ENCODE results near the gene ALDH1A2.

The ALDH1A2 gene

GRCh38 chr15:58110999-58111717 is 45.6 kb upstream of the ALDH1A2 start:
- Histone ChIP-seq H3K4me1 (ENCODE audit: insufficient read depth, poor library complexity, severe bottlenecking) (no peaks in the 10 kb centered on the region), H3K27ac (ENCODE audit: poor library complexity, severe bottlenecking) (no peak overlapping the region)
- DNase-seq (ENCODE audit: low spot score): no peak

GRCh38 chr15:58109419-58109818 is 43.9 kb upstream of the ALDH1A2 start:
- Histone ChIP-seq H3K36me3 (ENCODE audit: low read depth) (no peaks in the 10 kb centered on the region), H3K27me3 (ENCODE audit: insufficient read depth, poor library complexity, severe bottlenecking) (no peaks in the 10 kb centered on the region), H3K27ac (ENCODE audit: poor library complexity, severe bottlenecking) (no peak overlapping the region), H3K9me3 (ENCODE audit: severe bottlenecking) (no peaks in the 10 kb centered on the region), H3K4me3 (ENCODE audit: severe bottlenecking) (no peak overlapping the region), H3K4me1 (ENCODE audit: insufficient read depth, poor library complexity, severe bottlenecking) (no peaks in the 10 kb centered on the region)
- ATAC-seq (ENCODE audit: low read depth) (no peak), DNase-seq (ENCODE audit: low spot score) (no peak)
- TF ChIP-seq CTCF (IDR thresholded peaks at IDR 0.05; ENCODE audit: poor library complexity, severe bottlenecking): no peak

More at GRCh38 chr15:58110999-58111717, 45.6 kb upstream of the ALDH1A2 start:
- Histone ChIP-seq H3K9me3 (ENCODE audit: severe bottlenecking) (no peaks in the 10 kb centered on the region), H3K27me3 (ENCODE audit: insufficient read depth, poor library complexity, severe bottlenecking) (no peaks in the 10 kb centered on the region), H3K4me3 (ENCODE audit: severe bottlenecking) (no peak overlapping the region), H3K36me3 (ENCODE audit: low read depth) (no peaks in the 10 kb centered on the region)
- no peak for TF ChIP-seq CTCF (IDR thresholded peaks at IDR 0.05; ENCODE audit: poor library complexity, severe bottlenecking)
- no peak for ATAC-seq (ENCODE audit: low read depth)

GRCh38 chr15:58108117-58108516 is 42.6 kb upstream of the ALDH1A2 start:
- Histone ChIP-seq H3K27me3 (ENCODE audit: insufficient read depth, poor library complexity, severe bottlenecking) (no peaks in the 10 kb centered on the region), H3K4me1 (ENCODE audit: insufficient read depth, poor library complexity, severe bottlenecking) (no peaks in the 10 kb centered on the region), H3K27ac (ENCODE audit: poor library complexity, severe bottlenecking) (no peak overlapping the region), H3K4me3 (ENCODE audit: severe bottlenecking) (no peak overlapping the region), H3K36me3 (ENCODE audit: low read depth) (no peaks in the 10 kb centered on the region), H3K9me3 (ENCODE audit: severe bottlenecking) (no peaks in the 10 kb centered on the region)
- DNase-seq (ENCODE audit: low spot score): no peak
- TF ChIP-seq CTCF (IDR thresholded peaks at IDR 0.05; ENCODE audit: poor library complexity, severe bottlenecking): no peak
- ATAC-seq (ENCODE audit: low read depth): no peak

GRCh38 chr15:58103482-58103881 is 38.0 kb upstream of the ALDH1A2 start:
- DNase-seq (ENCODE audit: low spot score) (no peak), ATAC-seq (ENCODE audit: low read depth) (no peak)
- Histone ChIP-seq H3K4me1 (ENCODE audit: insufficient read depth, poor library complexity, severe bottlenecking) (no peaks in the 10 kb centered on the region), H3K36me3 (ENCODE audit: low read depth) (no peaks in the 10 kb centered on the region), H3K27ac (ENCODE audit: poor library complexity, severe bottlenecking) (no peak overlapping the region), H3K4me3 (ENCODE audit: severe bottlenecking) (no peak overlapping the region), H3K9me3 (ENCODE audit: severe bottlenecking) (no peaks in the 10 kb centered on the region), H3K27me3 (ENCODE audit: insufficient read depth, poor library complexity, severe bottlenecking) (peaks cover 16% of the 10 kb centered on the region)
- no peak for TF ChIP-seq CTCF (IDR thresholded peaks at IDR 0.05; ENCODE audit: poor library complexity, severe bottlenecking)

- no peak for TF ChIP-seq CTCF (IDR thresholded peaks at IDR 0.05; ENCODE audit: poor library complexity, severe bottlenecking)
- no peaks in the 10 kb centered on the region for H3K9me3 ChIP-seq (ENCODE audit: severe bottlenecking)
- peaks cover 22% of the 10 kb centered on the region for H3K27me3 ChIP-seq (ENCODE audit: insufficient read depth, poor library complexity, severe bottlenecking)
- DNase-seq (ENCODE audit: low spot score): no peak
- H3K4me3 ChIP-seq (ENCODE audit: severe bottlenecking): no peak overlapping the region
- no peak overlapping the region for H3K27ac ChIP-seq (ENCODE audit: poor library complexity, severe bottlenecking)
- no peaks in the 10 kb centered on the region for H3K4me1 ChIP-seq (ENCODE audit: insufficient read depth, poor library complexity, severe bottlenecking)
- no peaks in the 10 kb centered on the region for H3K36me3 ChIP-seq (ENCODE audit: low read depth)
- ATAC-seq (ENCODE audit: low read depth): no peak
These were observed 31.1 kb upstream of the ALDH1A2 start for GRCh38 chr15:58096529-58097084.
